B cell (primary cell): ENCODE data around the gene ISM1. TPM values are rescaled to one million over a fixed set of nuclear protein-coding genes. Genes with fewer than 3 reads are reported as not detected.

Experiments used
- ATAC-seq: fragments of 200-7000 bp; cut with Tn5 transposase; one replicate; pipeline ENCODE4 v1.10.0; 2021; ENCODE audit warnings: low read depth, mild to moderate bottlenecking, moderate number of reproducible peaks, moderate library complexity
- CTCF ChIA-PET: fragments of 350-600 bp; sonication (Branson Sonifier 250); formaldehyde crosslinking; loops from one replicate; lab custom pipeline; 2021; ENCODE audit warnings: antibody characterized with exemption, inconsistent platforms; lab: Charles Lee
- POLR2A ChIA-PET: fragments of 350-600 bp; sonication (Branson Sonifier 250); formaldehyde crosslinking; loops from one replicate; lab custom pipeline; 2021; ENCODE audit warnings: antibody characterized with exemption; lab: Charles Lee
- DNase-seq: peaks from one replicate; pipeline ENCODE4 v3.0.0; 2013
- H2AFZ ChIP-seq: 2 replicates; pipeline ENCODE4 v1.6.1; 2012; ENCODE audit warnings: mild to moderate bottlenecking, low read depth, low read length; ENCODE audit not compliant: insufficient read depth, poor library complexity, severe bottlenecking
- H3K27ac ChIP-seq, 2 donors: 1 replicate in 1 of 2; 2 replicates in 1 of 2; pipeline ENCODE4 v1.5.1; 2012 to 2013; ENCODE audit warnings: low read length in 2 of 2, mild to moderate bottlenecking in 2 of 2, moderate library complexity in 1 of 2
- H3K27me3 ChIP-seq, 4 experiments: fragments of 200-600 bp in 1 of 4; sonication (generic) in 1 of 4; replicated peaks in 1 of 4; 1 replicate in 2 of 4; 2 replicates in 2 of 4; pipeline versions ENCODE4 v1.6.1 to v1.7.0; 2013 to 2016; ENCODE audit warnings: low read length in 3 of 4, mild to moderate bottlenecking in 2 of 4, mixed read lengths in 1 of 4, moderate library complexity in 1 of 4; ENCODE audit not compliant: insufficient read depth in 4 of 4, control insufficient read depth in 3 of 4; ENCODE audit errors: control extremely low read depth in 1 of 4
- H3K36me3 ChIP-seq, 2 experiments: replicated peaks in 1 of 2; 1 replicate in 1 of 2; 2 replicates in 1 of 2; pipeline versions ENCODE4 v1.6.1 to v1.7.1; 2013; ENCODE audit warnings: low read length in 1 of 2; ENCODE audit not compliant: insufficient read depth in 2 of 2, control insufficient read depth in 1 of 2; ENCODE audit errors: control extremely low read depth in 1 of 2, extremely low read depth in 1 of 2
- H3K4me1 ChIP-seq, 2 donors: fragments of 200-600 bp in 1 of 2; sonication (generic) in 1 of 2; 1 replicate in 1 of 2; 2 replicates in 1 of 2; pipeline versions ENCODE4 v1.5.1 to v1.6.1; 2013 to 2017; ENCODE audit warnings: low read length in 2 of 2; ENCODE audit not compliant: control insufficient read depth in 2 of 2, insufficient read depth in 2 of 2
- H3K4me2 ChIP-seq: replicated peaks from 2 replicates; pipeline ENCODE3; 2012; ENCODE audit warnings: mild to moderate bottlenecking, low read depth, low read length; ENCODE audit not compliant: poor library complexity, severe bottlenecking
- H3K4me3 ChIP-seq, 5 experiments: fragments of 200-600 bp in 1 of 5; sonication (generic) in 1 of 5; 1 replicate in 3 of 5; 2 replicates in 2 of 5; pipeline versions ENCODE4 v1.5.1 to v1.7.0; 2011 to 2016; ENCODE audit warnings: low read length in 4 of 5, mild to moderate bottlenecking in 4 of 5, low read depth in 2 of 5, control low read depth in 1 of 5, moderate library complexity in 1 of 5; ENCODE audit not compliant: insufficient read depth in 1 of 5; ENCODE audit errors: control extremely low read depth in 1 of 5, extremely low read depth in 1 of 5
- H3K79me2 ChIP-seq: fragments of 200-600 bp; sonication (generic); one replicate; pipeline ENCODE4 v1.6.0; 2016; ENCODE audit warnings: low read length; ENCODE audit not compliant: control insufficient read depth, insufficient read depth
- H3K9ac ChIP-seq: fragments of 200-600 bp; sonication (generic); 2 replicates; pipeline ENCODE4 v1.6.1; 2017; ENCODE audit warnings: mild to moderate bottlenecking, low read length, moderate library complexity
- H3K9me3 ChIP-seq, 3 donors: one replicate each; pipeline versions ENCODE4 v1.6.1 to v1.7.1; 2013; ENCODE audit warnings: low read length in 2 of 3; ENCODE audit not compliant: control insufficient read depth in 2 of 3, insufficient read depth in 1 of 3; ENCODE audit errors: control extremely low read depth in 1 of 3
- H4K20me1 ChIP-seq: 2 replicates; pipeline ENCODE4 v1.6.0; 2012; ENCODE audit warnings: mild to moderate bottlenecking, low read length; ENCODE audit not compliant: insufficient read depth, control insufficient read depth, poor library complexity, severe bottlenecking
- H3K27ac Mint-ChIP-seq: one replicate; pipeline ENCODE4 v1.8.0; 2021; ENCODE audit warnings: mixed read lengths
- H3K27me3 Mint-ChIP-seq: one replicate; pipeline ENCODE4 v1.8.0; 2021; ENCODE audit warnings: mixed read lengths
- H3K4me1 Mint-ChIP-seq: one replicate; pipeline ENCODE4 v1.8.0; 2021; ENCODE audit warnings: mixed read lengths
- H3K4me3 Mint-ChIP-seq: one replicate; pipeline ENCODE4 v1.8.0; 2021; ENCODE audit warnings: mixed read lengths
- H3K9me3 Mint-ChIP-seq: one replicate; pipeline ENCODE4 v1.8.0; 2022; ENCODE audit warnings: mixed read lengths; ENCODE audit not compliant: insufficient read depth
- CTCF ChIP-seq: fragments of 200-600 bp; IDR thresholded peaks from one replicate; pipeline ENCODE4 v1.8.0; 2022; ENCODE audit warnings: antibody characterized with exemption, mild to moderate bottlenecking
- EZH2 ChIP-seq: IDR thresholded peaks from 2 replicates; pipeline ENCODE4 v1.6.1; 2012; ENCODE audit warnings: borderline replicate concordance, low read depth, mild to moderate bottlenecking, moderate library complexity, low read length; ENCODE audit not compliant: insufficient read depth, poor library complexity, severe bottlenecking
- WGBS: methylation state at CpG from one replicate; pipeline ENCODE4 v1.1.5; 2013; ENCODE audit warnings: missing lambda C conversion rate; ENCODE audit not compliant: insufficient coverage; 5-methylcytosine and 5-hydroxymethylcytosine counted together
- intact Hi-C: fragments of 100-400 bp; cut with micrococcal nuclease; formaldehyde crosslinking; loops from one replicate; pipeline ENCODE4 v1.10.0; 2022
- polyA plus RNA-seq: library from polyadenylated mRNA; depleted of rRNA; stranded (reverse); fragments of >200 nt; gene quantifications from 2 replicates; pipeline ENCODE4 v1.2.3, GENCODE V29; 2012
- total RNA-seq, 2 donors: library from RNA; stranded (reverse); fragments of 120-200 nt in 1 of 2; gene quantifications; 1 replicate in 1 of 2; 2 replicates in 1 of 2; pipeline versions ENCODE4 v1.2.3 to v1.2.4, GENCODE V29; 2013 to 2022

ISM1 gene
- total and polyA plus RNA-seq, 2 donors (not counting 1 experiment from before 2014, with no cell fraction given), result not detected

GRCh38 chr20:13251904-13252297 lies 30.8 kb downstream of the ISM1 start:
- no peak for TF ChIP-seq CTCF
- no peak for TF ChIP-seq EZH2
- Histone ChIP-seq H3K79me2 (no peaks in the 10 kb centered on the region), H2AFZ (no peak overlapping the region), H3K9ac (no peak overlapping the region), H3K27ac (no peak overlapping the region), H3K27me3 (no peaks in the 10 kb centered on the region), H3K9me3 (no peaks in the 10 kb centered on the region), H4K20me1 (no peaks in the 10 kb centered on the region), H3K4me1 (peaks cover 4 to 6% of the 10 kb centered on the region in 2 donors), H3K36me3 (no peaks in the 10 kb centered on the region), H3K4me2 (no peak overlapping the region), H3K4me3 (no peak overlapping the region)
- Mint-ChIP-seq H3K4me3 (no peak overlapping the region), H3K9me3 (no peaks in the 10 kb centered on the region), H3K27me3 (peaks cover 9% of the 10 kb centered on the region), H3K4me1 (no peaks in the 10 kb centered on the region), H3K27ac (no peak overlapping the region)
- CTCF ChIA-PET, result no interaction called here
- no peak for DNase-seq
- WGBS, result 61% methylated on average over 2 of the region's 2 CpGs
- intact Hi-C loops, result no loop called here
- POLR2A ChIA-PET, result no interaction called here
- no peak for ATAC-seq

GRCh38 chr20:13255356-13255755 lies 34.3 kb downstream of the ISM1 start:
- H3K4me3 ChIP-seq, result no peak overlapping the region
- intact Hi-C loops, result no loop called here
- no peaks in the 10 kb centered on the region for H3K79me2 ChIP-seq
- no peak for ATAC-seq
- Mint-ChIP-seq H3K4me3 (no peak overlapping the region), H3K27ac (no peak overlapping the region), H3K27me3 (peaks cover 9% of the 10 kb centered on the region), H3K4me1 (no peaks in the 10 kb centered on the region), H3K9me3 (no peaks in the 10 kb centered on the region)
- no CpG with 5 or more reads among the region's 1 CpG for WGBS
- no peaks in the 10 kb centered on the region for H3K9me3 ChIP-seq
- no peaks in the 10 kb centered on the region for H4K20me1 ChIP-seq
- no peak for DNase-seq
- H2AFZ ChIP-seq, result no peak overlapping the region
- H3K4me2 ChIP-seq, result no peak overlapping the region
- no peaks in the 10 kb centered on the region for H3K36me3 ChIP-seq
- H3K27ac ChIP-seq, result no peak overlapping the region
- no peak overlapping the region for H3K9ac ChIP-seq
- H3K27me3 ChIP-seq, result no peaks in the 10 kb centered on the region
- H3K4me1 ChIP-seq, result no peaks in the 10 kb centered on the region
- TF ChIP-seq EZH2 (no peak), CTCF (no peak)
- ChIA-PET CTCF (no interaction called here), POLR2A (no interaction called here)
